ENCODE results near the gene GSTO2.

GRCh38 chr10:104235801-104236200 lies 33.2 kb upstream of the GSTO2 start:
- TF ChIP-seq, protein P1, sequence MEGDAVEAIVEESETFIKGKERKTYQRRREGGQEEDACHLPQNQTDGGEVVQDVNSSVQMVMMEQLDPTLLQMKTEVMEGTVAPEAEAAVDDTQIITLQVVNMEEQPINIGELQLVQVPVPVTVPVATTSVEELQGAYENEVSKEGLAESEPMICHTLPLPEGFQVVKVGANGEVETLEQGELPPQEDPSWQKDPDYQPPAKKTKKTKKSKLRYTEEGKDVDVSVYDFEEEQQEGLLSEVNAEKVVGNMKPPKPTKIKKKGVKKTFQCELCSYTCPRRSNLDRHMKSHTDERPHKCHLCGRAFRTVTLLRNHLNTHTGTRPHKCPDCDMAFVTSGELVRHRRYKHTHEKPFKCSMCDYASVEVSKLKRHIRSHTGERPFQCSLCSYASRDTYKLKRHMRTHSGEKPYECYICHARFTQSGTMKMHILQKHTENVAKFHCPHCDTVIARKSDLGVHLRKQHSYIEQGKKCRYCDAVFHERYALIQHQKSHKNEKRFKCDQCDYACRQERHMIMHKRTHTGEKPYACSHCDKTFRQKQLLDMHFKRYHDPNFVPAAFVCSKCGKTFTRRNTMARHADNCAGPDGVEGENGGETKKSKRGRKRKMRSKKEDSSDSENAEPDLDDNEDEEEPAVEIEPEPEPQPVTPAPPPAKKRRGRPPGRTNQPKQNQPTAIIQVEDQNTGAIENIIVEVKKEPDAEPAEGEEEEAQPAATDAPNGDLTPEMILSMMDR (conservative IDR thresholded peaks at IDR 0.05): no peak
- TF ChIP-seq ZFX (IDR thresholded peaks at IDR 0.05): no peak
